Ishikawa (cell line): ENCODE results near the gene PHOX2A.

Source experiments
- CEBPB ChIP-seq: IDR thresholded peaks from 2 replicates; pipeline ENCODE4 v1.6.1; 2012
- CREB1 ChIP-seq: IDR thresholded peaks from 2 replicates; pipeline ENCODE4 v1.6.1; 2012; ENCODE audit warnings: low read depth
- EGR1 ChIP-seq: IDR thresholded peaks from 2 replicates; pipeline ENCODE4 v1.6.1; 2012
- EP300 ChIP-seq: IDR thresholded peaks from 2 replicates; pipeline ENCODE4 v1.6.1; 2012; ENCODE audit warnings: borderline replicate concordance
- FOXM1 ChIP-seq: IDR thresholded peaks from 2 replicates; pipeline ENCODE4 v1.6.1; 2012; ENCODE audit warnings: low read depth, borderline replicate concordance
- NFIC ChIP-seq: IDR thresholded peaks from 2 replicates; pipeline ENCODE4 v1.6.1; 2012
- RAD21 ChIP-seq: IDR thresholded peaks from 2 replicates; pipeline ENCODE4 v1.6.1; 2012; ENCODE audit warnings: low read depth
- TAF1 ChIP-seq: IDR thresholded peaks from 2 replicates; pipeline ENCODE4 v1.6.1; 2012; ENCODE audit warnings: low read depth, mild to moderate bottlenecking
- TCF12 ChIP-seq: IDR thresholded peaks from 2 replicates; pipeline ENCODE4 v1.6.1; 2012; ENCODE audit warnings: low read depth
- TEAD4 ChIP-seq: IDR thresholded peaks from 2 replicates; pipeline ENCODE4 v1.6.1; 2012
- YY1 ChIP-seq: IDR thresholded peaks from 2 replicates; pipeline ENCODE4 v1.6.1; 2012; ENCODE audit warnings: low read depth
- ZBTB7A ChIP-seq: IDR thresholded peaks from 2 replicates; pipeline ENCODE4 v1.6.1; 2012; ENCODE audit warnings: low read depth
- TF ChIP-seq, protein P1 (sequence below): IDR thresholded peaks from 2 replicates; pipeline ENCODE4 v1.6.1; 2012
- TF ChIP-seq, protein P2 (sequence below): IDR thresholded peaks from 2 replicates; pipeline ENCODE4 v1.6.1; 2012; ENCODE audit warnings: low read depth, mild to moderate bottlenecking
- TF ChIP-seq, protein P3 (sequence below): IDR thresholded peaks from 2 replicates; pipeline ENCODE4 v1.6.1; 2012

PHOX2A gene

DNA sequence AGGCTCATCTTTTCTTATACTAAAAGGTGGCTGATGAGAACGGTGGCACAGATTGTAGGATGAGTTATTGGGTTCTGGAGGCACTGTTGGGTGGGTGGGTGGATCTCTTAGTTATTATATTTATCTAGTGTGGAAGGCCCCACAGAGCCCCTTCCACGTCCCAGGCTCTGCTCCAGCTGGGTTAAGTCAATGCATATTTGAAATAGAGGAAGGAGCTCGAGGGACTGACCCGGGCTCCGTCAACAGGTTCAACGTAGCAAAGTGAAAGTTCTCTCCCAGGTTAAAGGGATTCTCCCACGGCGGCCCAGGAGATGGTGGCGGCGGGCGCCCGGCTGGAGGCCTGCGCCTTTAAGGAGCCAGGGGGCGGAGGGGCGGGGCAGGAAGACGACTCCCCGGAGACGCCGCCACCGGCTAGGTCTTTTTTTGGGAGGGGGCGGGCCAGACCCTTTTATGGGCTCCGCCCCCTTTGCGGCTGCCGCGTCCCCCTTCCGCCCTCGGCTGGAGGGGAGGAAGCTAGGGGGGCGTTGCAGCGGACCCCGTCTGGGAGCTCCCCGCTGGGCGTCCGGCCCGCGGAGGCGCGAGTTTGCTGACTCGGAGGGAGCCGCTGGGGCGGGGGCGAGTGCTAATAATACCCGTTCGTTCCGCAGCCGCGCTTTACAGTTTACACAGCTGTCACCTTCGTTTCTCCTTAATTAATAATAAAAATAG is 20.9 kb downstream of the PHOX2A start:
- TF ChIP-seq ZBTB7A (peak; percentile 98), EP300 (no peak), YY1 (0 out of 2 replicates have a peak, but pooled peaks have one; percentile 0), TEAD4 (no peak), FOXM1 (no peak), NFIC (0 out of 2 replicates have a peak, but pooled peaks have one; percentile 28), RAD21 (no peak; the same call in 1 of the 2 replicates), TCF12 (peak; percentile 58; the same call in 1 of the 2 replicates), EGR1 (peak; percentile 60), TAF1 (no peak; the same call in none of the 2 replicates), CEBPB (no peak), CREB1 (no peak)
- TF ChIP-seq, protein P1, sequence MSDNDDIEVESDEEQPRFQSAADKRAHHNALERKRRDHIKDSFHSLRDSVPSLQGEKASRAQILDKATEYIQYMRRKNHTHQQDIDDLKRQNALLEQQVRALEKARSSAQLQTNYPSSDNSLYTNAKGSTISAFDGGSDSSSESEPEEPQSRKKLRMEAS: peak; percentile 84
- TF ChIP-seq, protein P2, sequence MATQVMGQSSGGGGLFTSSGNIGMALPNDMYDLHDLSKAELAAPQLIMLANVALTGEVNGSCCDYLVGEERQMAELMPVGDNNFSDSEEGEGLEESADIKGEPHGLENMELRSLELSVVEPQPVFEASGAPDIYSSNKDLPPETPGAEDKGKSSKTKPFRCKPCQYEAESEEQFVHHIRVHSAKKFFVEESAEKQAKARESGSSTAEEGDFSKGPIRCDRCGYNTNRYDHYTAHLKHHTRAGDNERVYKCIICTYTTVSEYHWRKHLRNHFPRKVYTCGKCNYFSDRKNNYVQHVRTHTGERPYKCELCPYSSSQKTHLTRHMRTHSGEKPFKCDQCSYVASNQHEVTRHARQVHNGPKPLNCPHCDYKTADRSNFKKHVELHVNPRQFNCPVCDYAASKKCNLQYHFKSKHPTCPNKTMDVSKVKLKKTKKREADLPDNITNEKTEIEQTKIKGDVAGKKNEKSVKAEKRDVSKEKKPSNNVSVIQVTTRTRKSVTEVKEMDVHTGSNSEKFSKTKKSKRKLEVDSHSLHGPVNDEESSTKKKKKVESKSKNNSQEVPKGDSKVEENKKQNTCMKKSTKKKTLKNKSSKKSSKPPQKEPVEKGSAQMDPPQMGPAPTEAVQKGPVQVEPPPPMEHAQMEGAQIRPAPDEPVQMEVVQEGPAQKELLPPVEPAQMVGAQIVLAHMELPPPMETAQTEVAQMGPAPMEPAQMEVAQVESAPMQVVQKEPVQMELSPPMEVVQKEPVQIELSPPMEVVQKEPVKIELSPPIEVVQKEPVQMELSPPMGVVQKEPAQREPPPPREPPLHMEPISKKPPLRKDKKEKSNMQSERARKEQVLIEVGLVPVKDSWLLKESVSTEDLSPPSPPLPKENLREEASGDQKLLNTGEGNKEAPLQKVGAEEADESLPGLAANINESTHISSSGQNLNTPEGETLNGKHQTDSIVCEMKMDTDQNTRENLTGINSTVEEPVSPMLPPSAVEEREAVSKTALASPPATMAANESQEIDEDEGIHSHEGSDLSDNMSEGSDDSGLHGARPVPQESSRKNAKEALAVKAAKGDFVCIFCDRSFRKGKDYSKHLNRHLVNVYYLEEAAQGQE: no peak
- TF ChIP-seq, protein P3, sequence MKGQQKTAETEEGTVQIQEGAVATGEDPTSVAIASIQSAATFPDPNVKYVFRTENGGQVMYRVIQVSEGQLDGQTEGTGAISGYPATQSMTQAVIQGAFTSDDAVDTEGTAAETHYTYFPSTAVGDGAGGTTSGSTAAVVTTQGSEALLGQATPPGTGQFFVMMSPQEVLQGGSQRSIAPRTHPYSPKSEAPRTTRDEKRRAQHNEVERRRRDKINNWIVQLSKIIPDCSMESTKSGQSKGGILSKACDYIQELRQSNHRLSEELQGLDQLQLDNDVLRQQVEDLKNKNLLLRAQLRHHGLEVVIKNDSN: no peak

DNA sequence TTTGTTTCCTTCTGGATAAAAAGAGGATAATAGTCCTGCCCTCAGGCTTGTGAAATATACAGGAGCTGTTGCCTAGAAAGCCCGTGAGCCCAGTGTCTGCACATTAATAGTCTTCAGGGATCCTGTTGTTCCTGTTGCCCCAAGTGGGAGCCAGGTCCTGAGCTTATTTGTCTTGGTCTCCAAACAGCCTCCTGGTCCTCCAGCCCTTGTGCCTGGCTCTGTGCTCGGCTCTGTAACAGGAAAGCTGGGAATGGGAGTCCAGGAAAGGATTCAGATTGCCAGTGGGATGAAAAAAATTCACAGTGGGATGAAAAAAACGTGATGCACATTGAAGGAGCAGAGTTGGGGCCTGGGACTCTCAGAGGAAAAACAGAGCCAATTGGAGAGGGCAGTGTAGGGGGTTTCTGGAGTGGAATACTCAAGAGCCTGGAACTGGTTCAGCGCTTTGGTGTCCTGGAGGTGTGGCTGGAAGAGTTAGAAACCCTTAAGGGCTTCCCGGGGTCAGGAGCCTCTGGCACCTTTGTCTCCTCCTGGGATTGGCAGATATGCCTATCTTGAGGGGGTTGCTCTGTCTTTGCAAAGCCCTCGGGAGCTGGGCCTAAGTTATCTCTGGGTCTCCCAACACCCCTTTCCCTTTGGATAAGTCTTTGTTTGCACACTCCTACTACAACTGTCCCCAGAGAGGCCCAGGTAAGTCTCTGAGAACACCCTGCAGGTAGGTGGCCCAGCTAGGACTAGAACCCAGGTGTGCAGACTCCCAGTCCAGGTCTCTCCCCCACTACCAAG is 21.7 kb downstream of the PHOX2A start:
- TF ChIP-seq YY1 (no peak), CREB1 (no peak), TAF1 (no peak), NFIC (no peak), TCF12 (no peak), ZBTB7A (no peak), CEBPB (no peak), EP300 (no peak), EGR1 (no peak), TEAD4 (no peak), RAD21 (no peak), FOXM1 (no peak)
- TF ChIP-seq, protein P1: no peak
- TF ChIP-seq, protein P2: no peak
- TF ChIP-seq, protein P3: no peak

DNA sequence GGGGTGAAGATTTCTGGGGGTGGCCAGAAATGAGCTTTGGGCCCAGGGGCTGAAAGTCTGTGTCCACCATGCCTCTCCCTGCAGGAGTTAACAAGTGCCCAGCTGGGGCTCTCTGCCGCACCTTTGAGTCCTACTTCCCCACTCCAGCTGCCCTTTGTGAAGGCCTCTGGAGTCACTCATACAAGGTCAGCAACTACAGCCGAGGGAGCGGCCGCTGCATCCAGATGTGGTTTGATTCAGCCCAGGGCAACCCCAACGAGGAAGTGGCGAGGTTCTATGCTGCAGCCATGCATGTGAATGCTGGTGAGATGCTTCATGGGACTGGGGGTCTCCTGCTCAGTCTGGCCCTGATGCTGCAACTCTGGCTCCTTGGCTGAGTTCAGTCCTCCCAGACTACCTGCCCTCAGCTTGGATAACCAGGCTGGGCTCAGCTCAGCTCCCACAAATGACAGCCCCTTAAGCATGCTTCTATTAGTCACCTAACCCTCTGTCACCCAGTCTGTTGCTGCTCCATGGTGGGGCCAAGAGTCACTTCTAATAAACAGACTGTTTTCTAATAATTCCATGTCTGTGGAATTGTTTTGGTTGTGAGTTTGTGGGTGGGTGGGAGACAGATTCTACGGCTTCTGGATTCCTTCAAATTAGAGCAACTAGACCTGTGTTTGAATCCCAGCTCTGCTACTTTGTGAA is 22.4 kb downstream of the PHOX2A start:
- no peak for TF ChIP-seq NFIC
- TF ChIP-seq TAF1: no peak
- TF ChIP-seq RAD21: no peak
- TF ChIP-seq CEBPB: no peak
- TF ChIP-seq CREB1: no peak
- TF ChIP-seq FOXM1: no peak
- TF ChIP-seq TCF12: no peak
- TF ChIP-seq EGR1: no peak
- no peak for TF ChIP-seq ZBTB7A
- TF ChIP-seq YY1: no peak
- TF ChIP-seq, protein P3: no peak
- no peak for TF ChIP-seq EP300
- TF ChIP-seq, protein P1: no peak
- TF ChIP-seq TEAD4: no peak
- TF ChIP-seq, protein P2: no peak
